HUES64 (cell line): ENCODE measurements around the gene ADIRF.
"Not testable (repeated sequence)": the region's sequence is repeated elsewhere in the genome, so short reads cannot be mapped to it uniquely, and the experiment has no call there.

Experiments used
- H3K27ac ChIP-seq: 2 replicates; pipeline ENCODE4 v1.7.0; 2013; ENCODE audit warnings: low read depth, low read length, inconsistent platforms
- H3K27me3 ChIP-seq: 2 replicates; pipeline ENCODE4 v1.6.1; 2013; ENCODE audit warnings: mild to moderate bottlenecking, low read length; ENCODE audit not compliant: insufficient read depth
- H3K36me3 ChIP-seq: 2 replicates; pipeline ENCODE4 v1.6.1; 2013; ENCODE audit warnings: mild to moderate bottlenecking, low read length; ENCODE audit not compliant: insufficient read depth
- H3K4me1 ChIP-seq: 2 replicates; pipeline ENCODE4 v1.6.1; 2013; ENCODE audit warnings: mild to moderate bottlenecking, low read length, moderate library complexity; ENCODE audit not compliant: insufficient read depth
- H3K4me3 ChIP-seq: 2 replicates; pipeline ENCODE4 v1.5.1; 2013; ENCODE audit warnings: mild to moderate bottlenecking, low read length, moderate library complexity
- H3K9ac ChIP-seq: 2 replicates; pipeline ENCODE4 v1.6.1; 2013; ENCODE audit warnings: mild to moderate bottlenecking, low read depth, low read length
- H3K9me3 ChIP-seq: 2 replicates; pipeline ENCODE4 v1.6.1; 2013; ENCODE audit warnings: low read depth, low read length; ENCODE audit not compliant: insufficient read depth
- WGBS: fragments of 150-250, 120-280 bp; methylation state at CpG from one replicate; pipeline ENCODE4 v1.1.7; 2013; ENCODE audit warnings: missing lambda C conversion rate; 5-methylcytosine and 5-hydroxymethylcytosine counted together

The ADIRF gene

GRCh38 chr10:87019504-87019903 lies 51.2 kb downstream of the ADIRF start:
- not testable (repeated sequence) for H3K27me3 ChIP-seq, H3K9ac ChIP-seq, H3K9me3 ChIP-seq, H3K27ac ChIP-seq, H3K4me1 ChIP-seq, H3K36me3 ChIP-seq, H3K4me3 ChIP-seq
- 82% methylated on average over 1 of the region's 1 CpG for WGBS

DNA sequence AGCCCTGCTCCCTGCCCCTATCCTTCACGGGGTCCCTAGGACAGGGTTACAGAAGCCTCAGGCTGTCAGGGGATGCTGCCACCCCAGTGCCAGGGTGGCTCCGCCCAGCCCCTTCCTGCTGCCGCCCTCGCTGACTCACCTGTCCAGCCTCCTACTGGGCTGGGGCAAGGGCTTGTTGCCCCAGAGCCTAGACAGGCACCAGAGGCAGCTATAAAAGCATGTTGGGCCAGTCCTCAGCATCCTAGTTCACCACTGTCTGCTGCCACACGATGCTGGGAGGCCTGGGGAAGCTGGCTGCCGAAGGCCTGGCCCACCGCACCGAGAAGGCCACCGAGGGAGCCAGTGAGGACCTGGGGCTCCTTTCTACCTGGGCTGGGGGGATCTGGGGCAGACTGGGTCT lies 51.8 kb downstream of the ADIRF start, which contains the start of gene FAM25A:
Gene FAM25A (plus strand): TSS at position 239 of the 400 bp plus-strand sequence. CDS start 31 bp downstream, at position 270.
- not testable (repeated sequence) for H3K4me3 ChIP-seq, H3K9me3 ChIP-seq, H3K27ac ChIP-seq, H3K9ac ChIP-seq, H3K4me1 ChIP-seq, H3K36me3 ChIP-seq, H3K27me3 ChIP-seq
- 92% methylated on average over 9 of the region's 9 CpGs for WGBS
